ENCODE measurements around the gene LCN10. TPM values are rescaled to one million over a fixed set of nuclear protein-coding genes. Genes with fewer than 3 reads are reported as not detected.

LCN10 gene
- total and polyA plus RNA-seq, 2 of the 13 experiments (the other 11 are each of a cell fraction or from before 2014, with no cell fraction given), result 0.53 to 0.61 TPM

DNA sequence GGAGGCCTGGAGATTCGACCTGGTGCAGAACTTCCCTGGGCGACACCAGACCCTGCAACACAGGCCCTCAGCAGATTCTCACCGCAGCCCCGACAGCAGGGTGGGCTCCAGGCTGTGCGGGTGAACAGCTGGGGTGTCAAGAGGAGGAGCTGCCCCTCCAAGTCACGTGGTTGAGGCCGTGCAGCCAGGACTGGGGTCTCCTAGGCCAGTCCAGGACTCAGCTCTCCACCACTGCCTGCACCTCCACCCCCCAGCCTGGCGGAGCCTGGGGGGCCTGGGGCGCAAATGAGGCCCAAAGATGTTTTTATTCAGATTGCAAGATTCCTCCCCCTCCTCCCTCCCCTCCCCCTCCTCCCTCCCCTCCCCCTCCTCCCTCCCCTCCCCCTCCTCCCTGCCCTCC is 46.2 kb downstream of the LCN10 start:
- Histone ChIP-seq H2AFZ (ENCODE audit: low read length) (no peak overlapping the region), H3K27ac (ENCODE audit: extremely low read length, insufficient read depth, low read length) (no peak overlapping the region), H3K9me3 (ENCODE audit: low read length) (no peaks in the 10 kb centered on the region), H3K9ac (ENCODE audit: insufficient read depth, low read depth, low read length) (0 out of 2 replicates have a peak overlapping the region, but pooled peaks have one; percentile 3), H3K79me2 (ENCODE audit: insufficient read depth, low read length) (no peaks in the 10 kb centered on the region), H3K36me3 (replicated peaks in 1 of 2; ENCODE audit: control insufficient read depth in 1 of 2, insufficient read depth in 2 of 2, low read length in 2 of 2) (no peaks in the 10 kb centered on the region), H3K4me2 (ENCODE audit: low read depth, low read length) (peak overlapping the region; percentile 36; the same call in 1 of the 2 replicates), H4K20me1 (ENCODE audit: insufficient read depth, low read length) (no peaks in the 10 kb centered on the region), H3K27me3 (ENCODE audit: control insufficient read depth in 1 of 2, insufficient read depth in 2 of 2, low read length in 2 of 2) (peaks cover 10 to 31% of the 10 kb centered on the region in 2 experiments; a peak in 4 of 5 replicates), H3K4me1 (ENCODE audit: insufficient read depth, low read length) (peaks cover 81% of the 10 kb centered on the region), H3K4me3 (replicated peaks in 1 of 3; ENCODE audit: insufficient read depth in 1 of 3, low read depth in 2 of 3, low read length in 3 of 3) (peak overlapping the region in 1 of 3 experiments; percentile 40; a peak in 1 of 6 replicates)
- intact Hi-C loops (cut with micrococcal nuclease; ENCODE audit: unreplicated experiment), result no loop called here
- ChIA-PET CTCF (ENCODE audit: low intra/inter-chr PET ratio, low total read pairs) (no interaction called here), POLR2A (interaction anchor here (1.2 to 3.0 kb wide), 3 partner anchors 10 to 70 kb away, joined by 3 to 30 read pairs (median 4); partner anchors contain the start of gene AGPAT2)
- no peak for ATAC-seq
- 28% methylated on average over 7 of the region's 9 CpGs for WGBS (ENCODE audit: low lambda C conversion rate)
- no peak for FAIRE-seq
- DNase-seq (ENCODE audit: low spot score), result no peak
- in situ Hi-C loops (cut with HindIII; ENCODE audit: extremely low pct_ligation_motif_present, low pct_unique_long_range_greater_than_20kb), result no loop called here
- no TSS peak for BruUV-seq (replicated peaks)
- TF ChIP-seq MED8 (CRISPR knock-in tag; IDR thresholded peaks at IDR 0.05; ENCODE audit: insufficient replicate concordance) (no peak), AKAP8 (CRISPR knock-in tag; IDR thresholded peaks at IDR 0.05) (no peak), ZNF260 (CRISPR knock-in tag; IDR thresholded peaks at IDR 0.05; ENCODE audit: borderline replicate concordance, low read depth) (no peak), RBFOX2 (IDR thresholded peaks at IDR 0.05; ENCODE audit: low read depth, low read length) (no peak), ZNF317 (CRISPR knock-in tag; IDR thresholded peaks at IDR 0.05) (no peak), HNRNPK (IDR thresholded peaks at IDR 0.05; ENCODE audit: low read depth, low read length, poor library complexity, severe bottlenecking) (peak; percentile 96), PCBP1 (IDR thresholded peaks at IDR 0.05; ENCODE audit: borderline replicate concordance, low read depth, low read length) (peak; percentile 98), PCBP2 (optimal IDR thresholded peaks at IDR 0.05; ENCODE audit: low read depth, low read length, poor library complexity, severe bottlenecking) (peak; percentile 37), ZNF75D (CRISPR knock-in tag; IDR thresholded peaks at IDR 0.05; ENCODE audit: borderline replicate concordance) (no peak), TGIF2 (CRISPR knock-in tag; IDR thresholded peaks at IDR 0.05) (no peak), SMARCC2 (IDR thresholded peaks at IDR 0.05) (no peak), POLR2G (IDR thresholded peaks at IDR 0.05; ENCODE audit: low read depth, low read length) (no peak), ZNF33A (CRISPR knock-in tag; IDR thresholded peaks at IDR 0.05; ENCODE audit: borderline replicate concordance) (no peak), PAF1 (CRISPR knock-in tag; IDR thresholded peaks at IDR 0.05) (no peak)
- TF ChIP-seq, protein P1, sequence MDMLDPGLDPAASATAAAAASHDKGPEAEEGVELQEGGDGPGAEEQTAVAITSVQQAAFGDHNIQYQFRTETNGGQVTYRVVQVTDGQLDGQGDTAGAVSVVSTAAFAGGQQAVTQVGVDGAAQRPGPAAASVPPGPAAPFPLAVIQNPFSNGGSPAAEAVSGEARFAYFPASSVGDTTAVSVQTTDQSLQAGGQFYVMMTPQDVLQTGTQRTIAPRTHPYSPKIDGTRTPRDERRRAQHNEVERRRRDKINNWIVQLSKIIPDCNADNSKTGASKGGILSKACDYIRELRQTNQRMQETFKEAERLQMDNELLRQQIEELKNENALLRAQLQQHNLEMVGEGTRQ (IDR thresholded peaks at IDR 0.05; ENCODE audit: low read depth, low read length), result 0 out of 2 replicates have a peak, but pooled peaks have one; percentile 14
- TF ChIP-seq, protein P1 (CRISPR knock-in tag; IDR thresholded peaks at IDR 0.05; ENCODE audit: borderline replicate concordance), result no peak
- TF ChIP-seq, protein P2, sequence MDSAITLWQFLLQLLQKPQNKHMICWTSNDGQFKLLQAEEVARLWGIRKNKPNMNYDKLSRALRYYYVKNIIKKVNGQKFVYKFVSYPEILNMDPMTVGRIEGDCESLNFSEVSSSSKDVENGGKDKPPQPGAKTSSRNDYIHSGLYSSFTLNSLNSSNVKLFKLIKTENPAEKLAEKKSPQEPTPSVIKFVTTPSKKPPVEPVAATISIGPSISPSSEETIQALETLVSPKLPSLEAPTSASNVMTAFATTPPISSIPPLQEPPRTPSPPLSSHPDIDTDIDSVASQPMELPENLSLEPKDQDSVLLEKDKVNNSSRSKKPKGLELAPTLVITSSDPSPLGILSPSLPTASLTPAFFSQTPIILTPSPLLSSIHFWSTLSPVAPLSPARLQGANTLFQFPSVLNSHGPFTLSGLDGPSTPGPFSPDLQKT (CRISPR knock-in tag; IDR thresholded peaks at IDR 0.05; ENCODE audit: borderline replicate concordance), result no peak
- TF ChIP-seq, protein P3, sequence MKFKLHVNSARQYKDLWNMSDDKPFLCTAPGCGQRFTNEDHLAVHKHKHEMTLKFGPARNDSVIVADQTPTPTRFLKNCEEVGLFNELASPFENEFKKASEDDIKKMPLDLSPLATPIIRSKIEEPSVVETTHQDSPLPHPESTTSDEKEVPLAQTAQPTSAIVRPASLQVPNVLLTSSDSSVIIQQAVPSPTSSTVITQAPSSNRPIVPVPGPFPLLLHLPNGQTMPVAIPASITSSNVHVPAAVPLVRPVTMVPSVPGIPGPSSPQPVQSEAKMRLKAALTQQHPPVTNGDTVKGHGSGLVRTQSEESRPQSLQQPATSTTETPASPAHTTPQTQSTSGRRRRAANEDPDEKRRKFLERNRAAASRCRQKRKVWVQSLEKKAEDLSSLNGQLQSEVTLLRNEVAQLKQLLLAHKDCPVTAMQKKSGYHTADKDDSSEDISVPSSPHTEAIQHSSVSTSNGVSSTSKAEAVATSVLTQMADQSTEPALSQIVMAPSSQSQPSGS (CRISPR knock-in tag; IDR thresholded peaks at IDR 0.05), result no peak
- TF ChIP-seq, protein P4, sequence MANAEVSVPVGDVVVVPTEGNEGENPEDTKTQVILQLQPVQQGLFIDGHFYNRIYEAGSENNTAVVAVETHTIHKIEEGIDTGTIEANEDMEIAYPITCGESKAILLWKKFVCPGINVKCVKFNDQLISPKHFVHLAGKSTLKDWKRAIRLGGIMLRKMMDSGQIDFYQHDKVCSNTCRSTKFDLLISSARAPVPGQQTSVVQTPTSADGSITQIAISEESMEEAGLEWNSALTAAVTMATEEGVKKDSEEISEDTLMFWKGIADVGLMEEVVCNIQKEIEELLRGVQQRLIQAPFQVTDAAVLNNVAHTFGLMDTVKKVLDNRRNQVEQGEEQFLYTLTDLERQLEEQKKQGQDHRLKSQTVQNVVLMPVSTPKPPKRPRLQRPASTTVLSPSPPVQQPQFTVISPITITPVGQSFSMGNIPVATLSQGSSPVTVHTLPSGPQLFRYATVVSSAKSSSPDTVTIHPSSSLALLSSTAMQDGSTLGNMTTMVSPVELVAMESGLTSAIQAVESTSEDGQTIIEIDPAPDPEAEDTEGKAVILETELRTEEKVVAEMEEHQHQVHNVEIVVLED (CRISPR knock-in tag; IDR thresholded peaks at IDR 0.05; ENCODE audit: borderline replicate concordance), result no peak
